Neural progenitor cell (in vitro differentiated cells): Measurements from ENCODE around the gene GNMT.

Experiments
- EZH2 ChIP-seq: fragments of 200-600 bp; sonication (generic); IDR thresholded peaks from 2 replicates; pipeline ENCODE4 v1.6.1; 2017; ENCODE audit warnings: antibody characterized with exemption, mild to moderate bottlenecking, moderate library complexity
- EZH2phosphoT487 ChIP-seq: fragments of 200-600 bp; sonication (generic); IDR thresholded peaks from 2 replicates; pipeline ENCODE4 v1.6.1; 2017; ENCODE audit warnings: antibody characterized with exemption
- TF ChIP-seq, protein P1 (sequence below): fragments of 200-600 bp; sonication (generic); IDR thresholded peaks from 2 replicates; pipeline ENCODE4 v1.5.1; 2017; ENCODE audit warnings: antibody characterized with exemption, mild to moderate bottlenecking

DNA sequence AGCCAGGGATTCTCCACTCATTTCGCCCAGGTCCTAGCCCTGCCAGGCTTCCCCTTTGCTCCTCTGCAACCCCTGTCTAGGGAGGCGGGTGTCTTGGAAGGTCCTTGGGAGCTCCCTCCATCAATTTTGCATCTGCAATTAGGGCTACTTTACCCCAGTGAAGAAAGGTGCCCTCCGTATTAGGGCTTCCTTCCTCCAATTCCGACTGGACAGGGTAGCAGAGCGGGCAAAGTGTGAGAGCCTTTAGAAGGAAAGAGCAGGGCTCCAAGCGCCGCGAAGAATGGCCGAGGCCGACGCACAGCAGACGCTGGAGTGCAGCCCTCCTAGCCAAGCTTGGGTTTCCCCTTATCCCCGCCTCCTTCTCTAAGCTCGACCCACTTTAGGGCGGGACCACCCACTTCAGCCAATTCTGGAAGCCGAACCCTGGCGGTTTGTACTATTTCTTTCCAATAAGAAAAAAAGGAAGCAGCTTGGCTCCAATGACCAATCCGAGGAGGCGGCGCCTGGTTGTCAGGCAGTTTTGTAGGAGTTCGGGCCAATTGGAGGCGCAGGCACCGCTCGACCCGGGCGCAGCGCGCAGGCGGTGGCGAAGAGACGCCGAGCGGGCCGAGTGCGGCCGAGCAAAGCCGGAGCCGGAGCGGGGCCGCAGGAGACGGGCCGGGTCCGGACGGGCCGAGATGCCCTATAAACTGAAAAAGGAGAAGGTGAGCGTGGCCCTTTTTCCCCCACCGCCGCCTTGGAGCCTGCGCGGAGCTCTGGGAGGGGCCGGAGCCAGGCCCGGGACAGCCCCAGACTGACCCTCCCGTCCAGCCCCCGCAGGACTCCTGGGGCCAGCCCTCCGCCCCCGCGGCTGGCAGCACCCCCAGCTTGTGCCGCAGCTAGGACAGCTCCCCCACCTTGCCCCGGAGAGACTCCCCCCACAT, 23.7 kb downstream of the GNMT start, which contains the start of gene PPP2R5D:
- TF ChIP-seq, protein P1, sequence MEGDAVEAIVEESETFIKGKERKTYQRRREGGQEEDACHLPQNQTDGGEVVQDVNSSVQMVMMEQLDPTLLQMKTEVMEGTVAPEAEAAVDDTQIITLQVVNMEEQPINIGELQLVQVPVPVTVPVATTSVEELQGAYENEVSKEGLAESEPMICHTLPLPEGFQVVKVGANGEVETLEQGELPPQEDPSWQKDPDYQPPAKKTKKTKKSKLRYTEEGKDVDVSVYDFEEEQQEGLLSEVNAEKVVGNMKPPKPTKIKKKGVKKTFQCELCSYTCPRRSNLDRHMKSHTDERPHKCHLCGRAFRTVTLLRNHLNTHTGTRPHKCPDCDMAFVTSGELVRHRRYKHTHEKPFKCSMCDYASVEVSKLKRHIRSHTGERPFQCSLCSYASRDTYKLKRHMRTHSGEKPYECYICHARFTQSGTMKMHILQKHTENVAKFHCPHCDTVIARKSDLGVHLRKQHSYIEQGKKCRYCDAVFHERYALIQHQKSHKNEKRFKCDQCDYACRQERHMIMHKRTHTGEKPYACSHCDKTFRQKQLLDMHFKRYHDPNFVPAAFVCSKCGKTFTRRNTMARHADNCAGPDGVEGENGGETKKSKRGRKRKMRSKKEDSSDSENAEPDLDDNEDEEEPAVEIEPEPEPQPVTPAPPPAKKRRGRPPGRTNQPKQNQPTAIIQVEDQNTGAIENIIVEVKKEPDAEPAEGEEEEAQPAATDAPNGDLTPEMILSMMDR, result no peak
- TF ChIP-seq EZH2, result no peak
- TF ChIP-seq EZH2phosphoT487, result no peak
